HG02588 (cell line): ENCODE results near the gene ARL15.

Experiments
- ATAC-seq: cut with Tn5 transposase; IDR thresholded peaks from one replicate; pipeline ENCODE4 v1.9.1; 2021; ENCODE audit warnings: mild to moderate bottlenecking, moderate library complexity; ENCODE audit not compliant: unreplicated experiment

Gene ARL15

GRCh38 chr5:53950621-53951020 is 359.8 kb downstream of the ARL15 start:
- no peak for ATAC-seq

- no peak for ATAC-seq
These were observed 361.8 kb downstream of the ARL15 start for GRCh38 chr5:53948598-53948997.

GRCh38 chr5:53946405-53947100 is 363.8 kb downstream of the ARL15 start:
- no peak for ATAC-seq

GRCh38 chr5:53944981-53945380 is 365.4 kb downstream of the ARL15 start:
- no peak for ATAC-seq

GRCh38 chr5:53943938-53944337 is 366.4 kb downstream of the ARL15 start:
- no peak for ATAC-seq

- ATAC-seq: no peak
These were observed 367.6 kb downstream of the ARL15 start for GRCh38 chr5:53942724-53943123.

GRCh38 chr5:53940921-53941320 is 369.5 kb downstream of the ARL15 start:
- no peak for ATAC-seq

- no peak for ATAC-seq
These were observed 372.9 kb downstream of the ARL15 start for GRCh38 chr5:53937467-53937866.

- ATAC-seq: no peak
These were observed 373.7 kb downstream of the ARL15 start for GRCh38 chr5:53936481-53937352.

GRCh38 chr5:53934151-53934820 is 376.1 kb downstream of the ARL15 start:
- ATAC-seq: no peak

GRCh38 chr5:53932351-53932750 is 378.0 kb downstream of the ARL15 start:
- ATAC-seq: no peak

- no peak for ATAC-seq
These were observed 379.9 kb downstream of the ARL15 start for GRCh38 chr5:53930457-53930856.

GRCh38 chr5:53929570-53929969 is 380.8 kb downstream of the ARL15 start:
- no peak for ATAC-seq

- ATAC-seq: no peak
These were observed 381.2 kb downstream of the ARL15 start for GRCh38 chr5:53929152-53929551.

- ATAC-seq: no peak
These were observed 381.7 kb downstream of the ARL15 start for GRCh38 chr5:53928641-53929040.

GRCh38 chr5:53927668-53928247 is 382.6 kb downstream of the ARL15 start:
- no peak for ATAC-seq

GRCh38 chr5:53926026-53926425 is 384.3 kb downstream of the ARL15 start:
- no peak for ATAC-seq

- ATAC-seq: no peak
These were observed 386.0 kb downstream of the ARL15 start for GRCh38 chr5:53924392-53924791.

- no peak for ATAC-seq
These were observed 386.4 kb downstream of the ARL15 start for GRCh38 chr5:53923961-53924360.

GRCh38 chr5:53922508-53923498 is 387.6 kb downstream of the ARL15 start:
- no peak for ATAC-seq
